HepG2 (cell line): ENCODE measurements around the gene MACROD2.

ENCODE experiments used
- CBX5 ChIP-seq: sonication (generic); formaldehyde crosslinking; IDR thresholded peaks from 2 replicates; pipeline ENCODE4 v1.4.0; 2020; ENCODE audit warnings: missing genetic modification reagents, borderline replicate concordance
- GABPA ChIP-seq, 2 experiments: IDR thresholded peaks; 2 replicates each; pipeline ENCODE4 v1.6.1; 2011 to 2016; ENCODE audit warnings: low read depth in 2 of 2, low read length in 1 of 2, missing biosample characterization in 1 of 2, missing genetic modification characterization in 1 of 2
- HMGA1 ChIP-seq: sonication (generic); formaldehyde crosslinking; conservative IDR thresholded peaks from 2 replicates; pipeline ENCODE4 v1.4.0; 2020; ENCODE audit warnings: missing genetic modification reagents
- HMGXB4 ChIP-seq, 2 experiments: sonication (generic) in 1 of 2; formaldehyde crosslinking in 1 of 2; IDR thresholded peaks; 2 replicates each; pipeline versions ENCODE4 v1.4.0 to v1.6.1; 2018 to 2020; ENCODE audit warnings: missing genetic modification reagents in 2 of 2, borderline replicate concordance in 1 of 2, low read depth in 1 of 2, mild to moderate bottlenecking in 1 of 2, missing biosample characterization in 1 of 2
- JUN ChIP-seq: sonication (generic); formaldehyde crosslinking; IDR thresholded peaks from 2 replicates; pipeline ENCODE4 v1.4.0; 2020; ENCODE audit warnings: mild to moderate bottlenecking, missing genetic modification reagents
- POLR2A ChIP-seq, 2 experiments: IDR thresholded peaks; 2 replicates each; pipeline ENCODE4 v1.6.1; 2011; ENCODE audit warnings: low read depth in 2 of 2, low read length in 2 of 2, mild to moderate bottlenecking in 1 of 2, moderate library complexity in 1 of 2; ENCODE audit not compliant: insufficient read depth in 1 of 2
- TSC22D2 ChIP-seq: sonication (generic); formaldehyde crosslinking; IDR thresholded peaks from 2 replicates; pipeline ENCODE4 v1.5.1; 2020; ENCODE audit warnings: missing genetic modification reagents, mild to moderate bottlenecking, borderline replicate concordance
- ZNF142 ChIP-seq: sonication (generic); formaldehyde crosslinking; IDR thresholded peaks from 2 replicates; pipeline ENCODE4 v1.4.0; 2020; ENCODE audit warnings: missing genetic modification reagents
- ZNF3 ChIP-seq: IDR thresholded peaks from 2 replicates; pipeline ENCODE4 v1.7.0; 2017; ENCODE audit warnings: inconsistent platforms
- TF ChIP-seq, protein P1 (sequence below): sonication (generic); formaldehyde crosslinking; IDR thresholded peaks from 2 replicates; pipeline ENCODE4 v1.5.0; 2020; ENCODE audit warnings: mild to moderate bottlenecking, missing genetic modification reagents
- TF ChIP-seq, protein P2 (sequence below): sonication (generic); formaldehyde crosslinking; IDR thresholded peaks from 2 replicates; pipeline ENCODE4 v1.8.1; 2022; ENCODE audit warnings: mild to moderate bottlenecking, missing genetic modification reagents

- TF ChIP-seq TSC22D2 (CRISPR knock-in tag): no peak
- no peak for TF ChIP-seq CBX5
- no peak for TF ChIP-seq JUN
- TF ChIP-seq ZNF142 (CRISPR knock-in tag): no peak
- TF ChIP-seq, protein P1, sequence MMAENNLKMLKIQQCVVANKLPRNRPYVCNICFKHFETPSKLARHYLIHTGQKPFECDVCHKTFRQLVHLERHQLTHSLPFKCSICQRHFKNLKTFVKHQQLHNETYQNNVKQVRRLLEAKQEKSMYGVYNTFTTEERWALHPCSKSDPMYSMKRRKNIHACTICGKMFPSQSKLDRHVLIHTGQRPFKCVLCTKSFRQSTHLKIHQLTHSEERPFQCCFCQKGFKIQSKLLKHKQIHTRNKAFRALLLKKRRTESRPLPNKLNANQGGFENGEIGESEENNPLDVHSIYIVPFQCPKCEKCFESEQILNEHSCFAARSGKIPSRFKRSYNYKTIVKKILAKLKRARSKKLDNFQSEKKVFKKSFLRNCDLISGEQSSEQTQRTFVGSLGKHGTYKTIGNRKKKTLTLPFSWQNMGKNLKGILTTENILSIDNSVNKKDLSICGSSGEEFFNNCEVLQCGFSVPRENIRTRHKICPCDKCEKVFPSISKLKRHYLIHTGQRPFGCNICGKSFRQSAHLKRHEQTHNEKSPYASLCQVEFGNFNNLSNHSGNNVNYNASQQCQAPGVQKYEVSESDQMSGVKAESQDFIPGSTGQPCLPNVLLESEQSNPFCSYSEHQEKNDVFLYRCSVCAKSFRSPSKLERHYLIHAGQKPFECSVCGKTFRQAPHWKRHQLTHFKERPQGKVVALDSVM (CRISPR knock-in tag): no peak
- TF ChIP-seq, protein P2, sequence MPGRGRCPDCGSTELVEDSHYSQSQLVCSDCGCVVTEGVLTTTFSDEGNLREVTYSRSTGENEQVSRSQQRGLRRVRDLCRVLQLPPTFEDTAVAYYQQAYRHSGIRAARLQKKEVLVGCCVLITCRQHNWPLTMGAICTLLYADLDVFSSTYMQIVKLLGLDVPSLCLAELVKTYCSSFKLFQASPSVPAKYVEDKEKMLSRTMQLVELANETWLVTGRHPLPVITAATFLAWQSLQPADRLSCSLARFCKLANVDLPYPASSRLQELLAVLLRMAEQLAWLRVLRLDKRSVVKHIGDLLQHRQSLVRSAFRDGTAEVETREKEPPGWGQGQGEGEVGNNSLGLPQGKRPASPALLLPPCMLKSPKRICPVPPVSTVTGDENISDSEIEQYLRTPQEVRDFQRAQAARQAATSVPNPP (CRISPR knock-in tag): no peak
- TF ChIP-seq GABPA (IDR thresholded peaks at IDR 0.05; ENCODE audit: low read depth, low read length): no peak
- TF ChIP-seq GABPA (CRISPR knock-in tag; IDR thresholded peaks at IDR 0.05; ENCODE audit: low read depth): no peak
- TF ChIP-seq POLR2A (IDR thresholded peaks at IDR 0.05; ENCODE audit: insufficient read depth in 1 of 2, low read depth in 2 of 2, low read length in 2 of 2): no peak
- TF ChIP-seq ZNF3: no peak
- no peak for TF ChIP-seq HMGXB4 (CRISPR knock-in tag; IDR thresholded peaks at IDR 0.05; ENCODE audit: borderline replicate concordance in 1 of 2, low read depth in 1 of 2)
- TF ChIP-seq HMGA1 (CRISPR knock-in tag): no peak
These were observed 1972.0 kb downstream of the MACROD2 start for GRCh38 chr20:15967334-15967733.
